GM21360 (cell line): ENCODE results near the gene PUDP.
A peak's percentile ranks its signal among the peaks of the same experiment; 100 is the strongest.
"Not testable (repeated sequence)": the region's sequence is repeated elsewhere in the genome, so short reads cannot be mapped to it uniquely, and the experiment has no call there.

Source experiments
- ATAC-seq: cut with Tn5 transposase; IDR thresholded peaks from one replicate; pipeline ENCODE4 v1.9.1; 2021; ENCODE audit warnings: mild to moderate bottlenecking, moderate library complexity; ENCODE audit not compliant: unreplicated experiment

Gene PUDP

GRCh38 chrX:7147978-7148854 lies at the start of gene PUDP:
Gene PUDP (minus strand): TSS chrX:7148153. CDS start chrX:7148113, 40 bp downstream.
- peak; percentile 80 for ATAC-seq

- ATAC-seq: no peak
Observed at GRCh38 chrX:7194606-7195005, 46.7 kb upstream of the PUDP start.

- ATAC-seq: no peak
Observed at GRCh38 chrX:7192871-7193270, 44.9 kb upstream of the PUDP start.

- ATAC-seq: no peak
Observed at GRCh38 chrX:7191681-7192110, 43.7 kb upstream of the PUDP start.

GRCh38 chrX:7190157-7190556 lies 42.2 kb upstream of the PUDP start:
- no peak for ATAC-seq

GRCh38 chrX:7188672-7189071 lies 40.7 kb upstream of the PUDP start:
- ATAC-seq: no peak

GRCh38 chrX:7184816-7185215 lies 36.9 kb upstream of the PUDP start:
- no peak for ATAC-seq

GRCh38 chrX:7179446-7179845 lies 31.5 kb upstream of the PUDP start:
- no peak for ATAC-seq

- not testable (repeated sequence) for ATAC-seq
Observed at GRCh38 chrX:7178859-7179258, 30.9 kb upstream of the PUDP start.

GRCh38 chrX:7170898-7171297 lies 22.9 kb upstream of the PUDP start:
- ATAC-seq: peak; percentile 84

GRCh38 chrX:7169627-7170026 lies 21.7 kb upstream of the PUDP start:
- no peak for ATAC-seq

GRCh38 chrX:7168371-7168770 lies 20.4 kb upstream of the PUDP start:
- ATAC-seq: no peak

GRCh38 chrX:7164174-7164573 lies 16.2 kb upstream of the PUDP start:
- ATAC-seq: no peak

GRCh38 chrX:7163146-7163677 lies 15.3 kb upstream of the PUDP start:
- ATAC-seq: no peak

GRCh38 chrX:7159149-7159861 lies 11.4 kb upstream of the PUDP start:
- ATAC-seq: no peak

- no peak for ATAC-seq
Observed at GRCh38 chrX:7158468-7158990, 10.6 kb upstream of the PUDP start.

- ATAC-seq: no peak
Observed at GRCh38 chrX:7156879-7157278, 8.9 kb upstream of the PUDP start.

- no peak for ATAC-seq
Observed at GRCh38 chrX:7155163-7155562, 7.2 kb upstream of the PUDP start.

- ATAC-seq: no peak
Observed at GRCh38 chrX:7154041-7154597, 6.2 kb upstream of the PUDP start.

GRCh38 chrX:7153231-7153630 lies 5.3 kb upstream of the PUDP start:
- no peak for ATAC-seq

GRCh38 chrX:7149411-7149810 lies 1.5 kb upstream of the PUDP start:
- ATAC-seq: no peak
